Trophoblast cell (in vitro differentiated cells and primary cell): ENCODE results near the gene KCNIP3.
A peak's percentile ranks its signal among the peaks of the same experiment; 100 is the strongest.

Source experiments
- DNase-seq, 2 donors: peaks; one replicate each; pipeline ENCODE4 v3.0.0-alpha.2; 2016
- H2AFZ ChIP-seq: 2 replicates; pipeline ENCODE4 v1.6.1; 2013; ENCODE audit warnings: low read length, moderate library complexity, mild to moderate bottlenecking; ENCODE audit not compliant: insufficient read depth, poor library complexity
- H2AK5ac ChIP-seq: 2 replicates; pipeline ENCODE4 v1.6.1; 2013; ENCODE audit warnings: mild to moderate bottlenecking, low read length
- H2BK120ac ChIP-seq: 2 replicates; pipeline ENCODE4 v1.6.1; 2013; ENCODE audit warnings: low read length, mild to moderate bottlenecking, moderate library complexity; ENCODE audit not compliant: insufficient read depth, poor library complexity
- H2BK12ac ChIP-seq: 2 replicates; pipeline ENCODE4 v1.6.1; 2013; ENCODE audit warnings: mild to moderate bottlenecking, low read length, moderate library complexity
- H2BK5ac ChIP-seq: 2 replicates; pipeline ENCODE4 v1.6.1; 2013; ENCODE audit warnings: low read length, low read depth, moderate library complexity, mild to moderate bottlenecking; ENCODE audit not compliant: poor library complexity
- H3K14ac ChIP-seq: 2 replicates; pipeline ENCODE4 v1.6.1; 2013; ENCODE audit warnings: mild to moderate bottlenecking, low read length
- H3K18ac ChIP-seq: 2 replicates; pipeline ENCODE4 v1.6.1; 2013; ENCODE audit warnings: mild to moderate bottlenecking, low read length
- H3K23ac ChIP-seq: 2 replicates; pipeline ENCODE4 v1.6.1; 2013; ENCODE audit warnings: low read length
- H3K27ac ChIP-seq: 2 replicates; pipeline ENCODE4 v1.5.1; 2013; ENCODE audit warnings: low read depth, mild to moderate bottlenecking, inconsistent platforms, low read length, moderate library complexity
- H3K27me3 ChIP-seq: 2 replicates; pipeline ENCODE4 v1.6.1; 2013; ENCODE audit warnings: inconsistent platforms, mild to moderate bottlenecking, low read length, moderate library complexity; ENCODE audit not compliant: insufficient read depth
- H3K36me3 ChIP-seq, 2 experiments: 1 replicate in 1 of 2; 2 replicates in 1 of 2; pipeline ENCODE4 v1.6.1; 2013; ENCODE audit warnings: low read length in 2 of 2, mild to moderate bottlenecking in 2 of 2, moderate library complexity in 1 of 2; ENCODE audit not compliant: insufficient read depth in 2 of 2, control insufficient read depth in 1 of 2
- H3K4ac ChIP-seq: 2 replicates; pipeline ENCODE4 v1.6.1; 2013; ENCODE audit warnings: low read depth, mild to moderate bottlenecking, low read length, moderate library complexity
- H3K4me1 ChIP-seq, 2 experiments: 1 replicate in 1 of 2; 2 replicates in 1 of 2; pipeline ENCODE4 v1.6.1; 2013; ENCODE audit warnings: low read length in 2 of 2, mild to moderate bottlenecking in 2 of 2, moderate library complexity in 1 of 2; ENCODE audit not compliant: insufficient read depth in 2 of 2, control insufficient read depth in 1 of 2
- H3K4me2 ChIP-seq: 2 replicates; pipeline ENCODE4 v1.6.1; 2013; ENCODE audit warnings: inconsistent platforms, mild to moderate bottlenecking, low read length, moderate library complexity
- H3K4me3 ChIP-seq: 2 replicates; pipeline ENCODE4 v1.5.1; 2013; ENCODE audit warnings: mild to moderate bottlenecking, low read depth, low read length, inconsistent platforms
- H3K79me1 ChIP-seq: one replicate; pipeline ENCODE4 v1.6.1; 2013; ENCODE audit warnings: low read length
- H3K79me2 ChIP-seq: 2 replicates; pipeline ENCODE4 v1.6.1; 2013; ENCODE audit warnings: low read length, mild to moderate bottlenecking; ENCODE audit not compliant: control insufficient read depth, insufficient read depth, poor library complexity
- H3K9ac ChIP-seq: 2 replicates; pipeline ENCODE4 v1.6.1; 2013; ENCODE audit warnings: mild to moderate bottlenecking, low read length
- H3K9me3 ChIP-seq: 2 replicates; pipeline ENCODE4 v1.6.1; 2013; ENCODE audit warnings: low read depth, mild to moderate bottlenecking, control low read depth, inconsistent platforms, low read length; ENCODE audit not compliant: insufficient read depth
- H4K12ac ChIP-seq: 2 replicates; pipeline ENCODE4 v1.6.1; 2013; ENCODE audit warnings: low read depth, mild to moderate bottlenecking, low read length, moderate library complexity
- H4K8ac ChIP-seq: 2 replicates; pipeline ENCODE4 v1.6.1; 2013; ENCODE audit warnings: low read depth, mild to moderate bottlenecking, low read length, moderate library complexity
- H4K91ac ChIP-seq: one replicate; pipeline ENCODE4 v1.6.1; 2013; ENCODE audit warnings: low read depth, mild to moderate bottlenecking, low read length, moderate library complexity
- WGBS: extraction: QIAGEN DNeasy Blood & Tissue Kit; methylation state at CpG from one replicate; pipeline ENCODE4 v1.1.7; 2013; ENCODE audit warnings: missing lambda C conversion rate; ENCODE audit not compliant: insufficient read length, insufficient coverage; ENCODE audit errors: extremely low coverage; 5-methylcytosine and 5-hydroxymethylcytosine counted together

KCNIP3 gene

GRCh38 chr2:95312543-95313201, 15.5 kb downstream of the KCNIP3 start:
- Histone ChIP-seq H3K18ac (no peak overlapping the region), H2BK120ac (no peak overlapping the region), H2AK5ac (no peak overlapping the region), H2AFZ (no peak overlapping the region), H3K4me3 (no peak overlapping the region), H3K14ac (no peak overlapping the region), H2BK12ac (no peak overlapping the region), H3K79me1 (no peaks in the 10 kb centered on the region), H4K12ac (no peak overlapping the region), H3K36me3 (no peaks in the 10 kb centered on the region), H4K8ac (no peak overlapping the region), H3K23ac (no peak overlapping the region), H3K79me2 (no peaks in the 10 kb centered on the region), H3K9me3 (no peaks in the 10 kb centered on the region), H2BK5ac (no peak overlapping the region), H3K4me2 (no peak overlapping the region), H3K27me3 (no peaks in the 10 kb centered on the region), H3K9ac (no peak overlapping the region), H3K4ac (no peak overlapping the region), H3K4me1 (peaks cover 6 to 14% of the 10 kb centered on the region in 2 experiments), H3K27ac (no peak overlapping the region), H4K91ac (no peak overlapping the region)
- no CpG with 5 or more reads among the region's 24 CpGs for WGBS
- no peak for DNase-seq

- no CpG with 5 or more reads among the region's 16 CpGs for WGBS
- Histone ChIP-seq H3K4me3 (no peak overlapping the region), H3K27ac (no peak overlapping the region), H4K12ac (no peak overlapping the region), H2AFZ (no peak overlapping the region), H4K8ac (no peak overlapping the region), H3K36me3 (no peaks in the 10 kb centered on the region), H3K14ac (no peak overlapping the region), H3K18ac (no peak overlapping the region), H3K23ac (no peak overlapping the region), H3K4me2 (no peak overlapping the region), H2BK5ac (no peak overlapping the region), H2BK12ac (no peak overlapping the region), H3K79me1 (no peaks in the 10 kb centered on the region), H3K4ac (no peak overlapping the region), H2BK120ac (no peak overlapping the region), H3K27me3 (no peaks in the 10 kb centered on the region), H3K4me1 (peaks cover 6 to 14% of the 10 kb centered on the region in 2 experiments), H3K79me2 (no peaks in the 10 kb centered on the region), H3K9ac (no peak overlapping the region), H2AK5ac (no peak overlapping the region), H3K9me3 (no peaks in the 10 kb centered on the region), H4K91ac (no peak overlapping the region)
- DNase-seq: peak in 1 of 2 donors; percentile 38
These were observed 16.4 kb downstream of the KCNIP3 start for GRCh38 chr2:95313296-95314131.

GRCh38 chr2:95314598-95314963, 17.4 kb downstream of the KCNIP3 start:
- no CpG with 5 or more reads among the region's 11 CpGs for WGBS
- Histone ChIP-seq H2BK120ac (no peak overlapping the region), H4K12ac (no peak overlapping the region), H4K8ac (no peak overlapping the region), H3K9ac (no peak overlapping the region), H3K4me1 (peaks cover 6 to 14% of the 10 kb centered on the region in 2 experiments), H3K79me1 (no peaks in the 10 kb centered on the region), H3K36me3 (no peaks in the 10 kb centered on the region), H3K4me3 (no peak overlapping the region), H4K91ac (no peak overlapping the region), H3K14ac (no peak overlapping the region), H3K18ac (no peak overlapping the region), H3K4me2 (no peak overlapping the region), H3K27me3 (no peaks in the 10 kb centered on the region), H3K27ac (no peak overlapping the region), H2BK5ac (no peak overlapping the region), H2BK12ac (no peak overlapping the region), H2AK5ac (no peak overlapping the region), H3K79me2 (no peaks in the 10 kb centered on the region), H3K9me3 (no peaks in the 10 kb centered on the region), H3K4ac (no peak overlapping the region), H3K23ac (no peak overlapping the region), H2AFZ (no peak overlapping the region)
- DNase-seq: no peak

- no peak overlapping the region for H3K4me3 ChIP-seq
- H2BK5ac ChIP-seq: no peak overlapping the region
- no peak overlapping the region for H2AK5ac ChIP-seq
- no peak overlapping the region for H3K18ac ChIP-seq
- H3K79me1 ChIP-seq: no peaks in the 10 kb centered on the region
- no peak overlapping the region for H4K8ac ChIP-seq
- H3K9ac ChIP-seq: no peak overlapping the region
- no peak overlapping the region for H4K12ac ChIP-seq
- peak; percentile 35 to 59 for DNase-seq
- no peak overlapping the region for H3K27ac ChIP-seq
- no peaks in the 10 kb centered on the region for H3K79me2 ChIP-seq
- no CpG with 5 or more reads among the region's 16 CpGs for WGBS
- no peak overlapping the region for H2BK120ac ChIP-seq
- no peak overlapping the region for H2AFZ ChIP-seq
- H4K91ac ChIP-seq: no peak overlapping the region
- no peak overlapping the region for H3K4ac ChIP-seq
- H3K23ac ChIP-seq: no peak overlapping the region
- H3K14ac ChIP-seq: no peak overlapping the region
- H3K36me3 ChIP-seq: no peaks in the 10 kb centered on the region
- no peak overlapping the region for H2BK12ac ChIP-seq
- H3K9me3 ChIP-seq: no peaks in the 10 kb centered on the region
- H3K27me3 ChIP-seq: no peaks in the 10 kb centered on the region
- H3K4me2 ChIP-seq: no peak overlapping the region
- H3K4me1 ChIP-seq: peaks cover 6 to 14% of the 10 kb centered on the region in 2 experiments
These were observed 17.9 kb downstream of the KCNIP3 start for GRCh38 chr2:95314964-95315611.
